Stimulated activated CD8-positive, alpha-beta memory T cell treated with anti-CD3 and anti-CD28 coated beads, Interleukin-15, amount 100 ng/mL, for 24 hours (primary cell): ENCODE measurements around the gene IGSF5.
"Not testable (repeated sequence)": the region's sequence is repeated elsewhere in the genome, so short reads cannot be mapped to it uniquely, and the experiment has no call there.

Experiments used
- DNase-seq: peaks from one replicate; pipeline ENCODE4 v3.0.0-alpha.2; 2020; ENCODE audit warnings: low read depth

IGSF5 gene

DNA sequence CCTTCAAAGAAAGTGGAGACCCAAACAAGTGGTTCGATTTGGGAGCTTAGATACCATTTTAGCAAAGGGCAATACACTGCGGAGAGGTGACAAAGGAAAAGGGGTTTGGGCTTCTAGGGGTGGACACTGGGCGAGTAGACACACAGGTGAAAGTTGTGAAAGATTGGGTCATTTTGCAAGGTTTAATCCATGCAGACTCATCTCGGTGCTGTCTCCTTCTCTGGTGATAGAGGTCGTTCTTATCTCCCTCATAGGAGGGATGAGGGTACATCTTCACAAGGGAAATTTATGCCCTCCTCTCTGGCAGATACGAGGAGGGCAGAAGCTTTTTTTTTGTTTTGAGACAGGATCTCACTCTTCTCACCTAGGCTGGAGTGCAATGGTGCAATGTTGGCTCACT, 6.4 kb upstream of the IGSF5 start:
- no peak for DNase-seq

DNA sequence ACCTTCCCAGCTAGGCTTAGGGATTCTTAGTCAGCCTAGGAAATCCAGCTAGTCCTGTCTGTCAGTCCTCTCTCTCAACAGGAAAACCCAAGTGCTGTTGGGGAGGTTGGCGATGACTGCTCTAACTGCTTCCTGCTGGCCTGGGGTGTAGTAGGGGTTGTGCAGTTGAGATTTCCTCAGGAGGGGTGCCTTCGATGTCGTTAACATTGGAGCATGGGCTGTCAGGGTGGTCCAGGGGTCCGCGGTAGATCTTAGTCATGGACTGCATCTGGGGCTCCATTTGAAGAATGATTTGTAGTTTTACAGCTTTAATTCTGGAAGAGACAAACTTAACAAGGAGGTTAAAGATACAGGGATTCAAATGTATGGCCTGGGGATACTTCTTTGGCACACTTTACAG, 5.5 kb upstream of the IGSF5 start:
- DNase-seq, result not testable (repeated sequence)

- DNase-seq, result not testable (repeated sequence)
Measured at GRCh38 chr21:39742561-39742960, 2.4 kb upstream of the IGSF5 start.

DNA sequence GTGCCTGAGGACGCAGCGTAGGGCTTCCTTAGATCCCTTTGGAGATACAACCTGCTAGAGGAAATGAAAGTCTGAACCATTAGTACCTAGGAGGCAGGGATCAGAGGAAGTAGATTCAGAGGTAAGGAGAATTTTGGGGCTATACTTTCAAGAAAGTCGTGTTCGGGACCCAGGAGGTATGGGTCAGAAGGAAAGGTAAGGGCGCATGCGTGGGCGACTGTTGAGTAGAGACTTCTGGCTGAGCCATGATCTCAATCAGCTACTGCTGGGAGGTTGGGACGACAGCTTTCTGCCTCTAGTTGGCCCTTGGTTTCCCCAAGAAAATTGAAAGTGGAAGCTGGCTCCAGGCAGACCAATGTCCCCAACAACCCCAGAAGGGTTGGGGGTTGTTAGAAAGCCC, 349 bp downstream of the IGSF5 start:
- not testable (repeated sequence) for DNase-seq

DNA sequence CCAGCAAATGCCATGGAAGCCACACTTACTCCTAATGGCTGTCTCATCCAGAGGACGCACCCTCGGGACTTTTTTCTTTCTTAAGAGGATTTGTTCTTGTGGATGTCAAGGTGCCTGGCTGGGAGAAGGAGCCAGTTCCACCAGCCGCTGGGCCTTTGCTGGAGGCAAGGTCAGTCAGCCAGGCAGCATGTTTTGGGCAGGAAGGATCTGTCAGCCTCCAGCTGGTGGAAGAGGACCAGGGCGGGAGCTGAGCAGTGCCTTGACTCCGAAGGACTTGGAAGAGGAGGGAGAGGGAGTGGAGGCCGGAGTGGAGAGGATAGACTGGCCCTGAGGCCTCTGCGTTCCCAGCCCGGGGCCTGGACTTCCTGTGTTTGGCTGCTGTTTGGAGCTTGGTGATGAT, 5.7 kb downstream of the IGSF5 start:
- DNase-seq, result no peak

GRCh38 chr21:39754811-39755210, 9.8 kb downstream of the IGSF5 start:
- DNase-seq, result no peak

- no peak for DNase-seq
Measured at GRCh38 chr21:39756285-39756684, 11.3 kb downstream of the IGSF5 start.

DNA sequence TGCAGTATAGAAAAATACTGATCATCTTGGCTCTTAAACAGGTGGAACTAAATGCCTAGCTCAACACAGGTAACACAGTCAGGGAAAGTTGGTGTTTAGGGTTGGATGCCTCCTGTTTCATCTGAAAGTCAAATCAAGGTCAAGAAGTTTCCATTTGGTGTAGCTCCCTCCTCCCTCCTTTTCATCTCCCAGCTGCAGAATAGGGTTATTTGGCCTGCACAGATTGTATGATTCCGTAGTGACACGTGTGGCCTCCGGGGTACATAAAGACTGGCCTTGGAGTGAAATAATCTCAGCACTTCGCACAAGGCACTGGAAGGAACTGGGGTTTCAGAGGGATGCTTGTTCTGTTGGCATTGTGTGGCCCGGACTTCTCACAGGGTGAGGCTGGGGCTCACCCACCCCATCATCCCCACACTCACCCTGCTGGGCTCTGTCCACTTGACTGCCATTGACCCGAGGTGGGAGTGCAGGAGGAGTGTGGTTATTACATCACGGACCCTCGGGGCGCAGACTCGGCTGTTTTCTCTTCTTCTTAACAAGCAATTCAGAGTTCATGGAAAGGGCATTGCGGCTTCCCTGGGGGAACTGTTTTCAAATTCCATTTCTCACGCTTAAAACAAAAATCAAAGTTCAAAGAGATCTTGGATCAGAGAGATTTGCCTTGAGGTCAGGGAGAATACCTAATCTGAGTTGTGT, 18.4 kb downstream of the IGSF5 start:
- DNase-seq, result no peak

- DNase-seq, result no peak
Measured at GRCh38 chr21:39774227-39774626, 29.2 kb downstream of the IGSF5 start.

- no peak for DNase-seq
Measured at GRCh38 chr21:39775816-39776215, 30.8 kb downstream of the IGSF5 start.

DNA sequence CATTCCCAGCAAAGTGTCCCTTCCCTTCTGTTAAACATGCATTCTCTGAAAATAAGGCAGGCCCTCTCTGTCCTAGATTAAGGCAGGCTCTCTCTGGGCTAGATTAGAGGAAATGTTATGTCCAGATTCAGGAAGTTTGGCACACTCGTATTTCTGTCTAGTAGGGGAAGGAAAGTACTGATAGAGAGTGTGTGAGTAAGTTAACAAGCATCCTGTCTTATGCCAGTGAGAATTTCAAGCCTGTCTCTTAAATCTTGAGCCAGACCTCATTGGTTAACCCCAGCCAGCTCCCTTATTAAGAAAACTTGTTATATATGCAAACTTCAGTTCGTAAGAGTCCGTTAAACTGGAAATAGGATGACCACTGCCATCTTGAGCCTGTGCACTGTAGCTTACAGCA, 31.6 kb downstream of the IGSF5 start:
- DNase-seq, result no peak

DNA sequence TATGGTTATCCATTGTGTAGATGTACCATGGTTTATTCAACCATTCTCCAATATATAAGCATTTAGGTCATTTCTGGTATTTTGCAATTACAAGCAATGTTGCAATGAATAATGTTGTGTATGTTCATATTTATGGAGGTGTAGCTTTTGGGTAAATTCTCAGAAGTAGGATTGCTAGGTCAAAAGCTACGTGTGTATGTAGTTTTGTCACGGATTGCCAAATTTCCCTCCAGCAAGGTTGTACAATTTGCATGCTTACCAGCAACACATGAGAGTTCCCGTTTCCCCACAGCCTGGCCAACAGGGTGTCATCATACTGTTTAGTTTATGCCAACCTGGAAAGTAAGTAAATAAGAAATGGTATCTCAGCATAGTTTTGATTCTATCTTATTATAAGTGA, 36.3 kb downstream of the IGSF5 start:
- no peak for DNase-seq

GRCh38 chr21:39788383-39788782, 43.4 kb downstream of the IGSF5 start:
- DNase-seq, result no peak

DNA sequence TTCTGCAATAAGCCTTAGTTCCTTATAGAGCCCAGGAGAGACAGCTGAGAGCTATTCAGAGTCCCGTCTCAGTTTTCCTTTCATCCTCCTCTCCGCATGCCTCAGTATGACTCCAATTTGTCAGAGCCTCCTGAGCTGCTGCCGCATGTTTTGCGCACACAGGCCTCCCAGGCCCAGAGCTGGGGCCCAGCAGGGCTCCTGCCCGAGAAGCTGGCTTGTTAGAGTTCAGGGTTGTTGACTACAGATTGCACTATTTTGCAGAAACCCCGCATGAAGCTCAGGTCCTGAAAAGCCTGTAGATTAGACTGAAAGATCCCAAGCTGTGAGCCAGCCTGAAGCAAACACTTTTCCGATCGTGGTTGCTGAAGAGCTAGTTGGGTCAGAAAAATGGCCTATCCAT, 51.5 kb downstream of the IGSF5 start:
- no peak for DNase-seq

GRCh38 chr21:39799178-39799577, 54.2 kb downstream of the IGSF5 start:
- no peak for DNase-seq

- DNase-seq, result no peak
Measured at GRCh38 chr21:39800311-39800710, 55.3 kb downstream of the IGSF5 start.

GRCh38 chr21:39802217-39802616, 57.2 kb downstream of the IGSF5 start:
- no peak for DNase-seq

GRCh38 chr21:39803393-39803792, 58.4 kb downstream of the IGSF5 start:
- no peak for DNase-seq

DNA sequence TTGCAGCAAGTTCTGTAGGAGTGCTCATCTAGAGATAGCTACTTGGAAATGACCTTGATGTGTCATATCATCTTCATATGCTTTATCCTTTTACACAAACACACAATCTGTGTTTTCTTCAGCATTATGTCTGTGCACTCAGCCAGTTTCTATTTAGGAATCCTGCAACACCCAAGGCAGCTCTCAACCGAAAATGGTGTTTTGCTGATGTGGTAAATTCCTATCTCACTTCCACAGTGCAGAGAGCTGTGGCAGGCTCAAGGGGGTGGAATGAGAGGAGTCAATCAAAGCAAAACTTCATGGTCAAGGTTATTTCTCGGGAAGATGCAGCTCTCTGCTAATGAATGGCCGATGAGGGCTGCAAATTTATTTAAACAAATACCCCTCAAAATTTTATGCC, 59.3 kb downstream of the IGSF5 start:
- no peak for DNase-seq

- DNase-seq, result no peak
Measured at GRCh38 chr21:39805983-39806382, 61.0 kb downstream of the IGSF5 start.

DNA sequence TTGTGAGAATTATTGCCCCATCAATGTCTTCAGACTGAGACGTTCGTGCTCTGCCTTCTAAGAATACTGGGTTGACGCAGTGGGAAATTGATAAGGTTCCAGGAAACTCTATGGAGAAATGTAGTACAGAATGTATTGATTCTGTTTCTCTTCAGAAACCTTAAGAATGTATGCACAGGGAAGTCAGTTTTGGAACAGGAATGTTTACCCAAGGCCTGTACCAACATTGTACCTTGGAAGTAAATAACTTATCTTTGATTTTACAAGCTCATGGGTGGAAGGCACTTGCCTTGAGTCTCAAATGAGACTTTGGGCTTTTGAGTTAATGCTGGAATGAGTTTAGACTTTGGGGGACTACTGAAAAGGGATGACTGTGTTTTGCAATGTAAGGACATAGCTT, 62.8 kb downstream of the IGSF5 start:
- DNase-seq, result no peak

- DNase-seq, result no peak
Measured at GRCh38 chr21:39809936-39810335, 65.0 kb downstream of the IGSF5 start.

DNA sequence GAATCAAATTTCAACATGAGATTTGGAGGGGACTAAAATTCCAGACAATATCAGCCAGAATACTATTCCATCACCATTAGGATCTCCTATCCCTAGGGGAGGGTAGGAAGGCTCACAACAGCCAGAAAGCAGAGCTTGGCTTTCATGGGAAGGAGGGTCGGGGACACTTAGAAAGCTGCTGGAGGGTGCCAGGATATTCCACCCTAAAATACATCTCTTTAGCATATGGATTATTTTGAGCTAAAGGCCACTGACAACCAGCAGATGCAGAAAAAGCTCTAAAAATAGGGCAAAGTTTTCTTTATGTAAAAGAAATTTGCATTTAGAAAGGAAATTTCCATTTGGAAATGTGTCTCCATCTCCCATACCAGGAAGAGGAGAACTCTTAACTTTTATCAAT, 68.0 kb downstream of the IGSF5 start:
- DNase-seq, result no peak

GRCh38 chr21:39818557-39818956, 73.6 kb downstream of the IGSF5 start:
- no peak for DNase-seq

GRCh38 chr21:39822042-39822441, 77.1 kb downstream of the IGSF5 start:
- DNase-seq, result no peak
